Heart right ventricle (tissue), 16 donors: ENCODE measurements around the gene COA1. TPM values are rescaled to one million over a fixed set of nuclear protein-coding genes. Genes with fewer than 3 reads are reported as not detected.

Source experiments
- ATAC-seq, 8 donors: fragments of 200-7000 bp; cut with Tn5 transposase; one replicate each; pipeline ENCODE4 v1.9.1; 2020; ENCODE audit warnings: mild to moderate bottlenecking in 8 of 8, moderate library complexity in 8 of 8, moderate number of reproducible peaks in 1 of 8
- DNase-seq, 2 donors: peaks; one replicate each; pipeline ENCODE4 v3.0.0-alpha.2; 2020
- H3K27ac ChIP-seq, 10 donors: fragments of 200-600 bp; sonication (generic) in 2 of 10; one replicate each; pipeline versions ENCODE4 v1.5.0 to v1.8.0; 2020 to 2022; ENCODE audit warnings: mild to moderate bottlenecking in 3 of 10
- H3K27me3 ChIP-seq, 7 donors: fragments of 200-600 bp; one replicate each; pipeline ENCODE4 v1.8.0; 2021 to 2022; ENCODE audit warnings: mild to moderate bottlenecking in 2 of 7
- H3K36me3 ChIP-seq, 9 donors: fragments of 200-600 bp; sonication (generic) in 1 of 9; one replicate each; pipeline versions ENCODE4 v1.5.0 to v1.8.0; 2020 to 2022; ENCODE audit warnings: mild to moderate bottlenecking in 2 of 9
- H3K4me1 ChIP-seq, 9 donors: fragments of 200-600 bp; sonication (generic) in 1 of 9; one replicate each; pipeline versions ENCODE4 v1.5.0 to v1.8.0; 2020 to 2022; ENCODE audit warnings: mild to moderate bottlenecking in 4 of 9
- H3K4me3 ChIP-seq, 10 donors: fragments of 200-600 bp; sonication (generic) in 2 of 10; one replicate each; pipeline versions ENCODE4 v1.5.0 to v1.8.0; 2020 to 2022; ENCODE audit warnings: mild to moderate bottlenecking in 7 of 10, moderate library complexity in 2 of 10
- H3K9me3 ChIP-seq, 11 donors: fragments of 200-600 bp in 10 of 11; sonication (generic) in 2 of 11; one replicate each; pipeline versions ENCODE4 v1.5.0 to v1.8.0; 2013 to 2022; ENCODE audit warnings: mild to moderate bottlenecking in 2 of 11, control low read depth in 1 of 11, moderate library complexity in 1 of 11
- WGBS, 2 donors: extraction: QIAGEN DNeasy Blood & Tissue Kit; methylation state at CpG; one replicate each; pipeline ENCODE4 v1.1.7; 2013; ENCODE audit warnings: inconsistent platforms in 1 of 2; 5-methylcytosine and 5-hydroxymethylcytosine counted together
- intact Hi-C, 10 donors: fragments of 100-400 bp; cut with DNase I; formaldehyde crosslinking; loops; one replicate each; pipeline versions ENCODE4 v1.11.1 to v1.14.2; 2022
- polyA plus RNA-seq, 2 donors: library from polyadenylated mRNA; stranded (reverse); fragments of 200-250 nt; gene quantifications; one replicate each; pipeline ENCODE4 v1.2.3, GENCODE V29; 2013
- total RNA-seq, 10 donors: library from RNA; stranded (reverse); fragmentation: NEBNext Ultra II Directional in 3 of 10; extraction: Animal tissue kit (Norgen Biotek cat#: 25700) in 3 of 10; gene quantifications; one replicate each; pipeline versions ENCODE4 v1.2.1 to v1.2.4, GENCODE V29; 2021 to 2023
- TF ChIP-seq, protein P1 (sequence below), 9 donors: fragments of 200-600 bp; sonication (generic) in 2 of 9; IDR thresholded peaks; one replicate each; pipeline versions ENCODE4 v1.5.0 to v1.8.0; 2021 to 2022; ENCODE audit warnings: antibody characterized with exemption in 9 of 9, mild to moderate bottlenecking in 5 of 9, moderate library complexity in 1 of 9
- donor health status: Arrhythmogenic right ventricular cardiomyopathy.
- donor health status: ischemic (EF 13 %, LVEDD 7.1; RV severe dilation, severe dysfunction).
- donor health status: healthy with polysubstance abuse.
- donor health status: DM: no; HTN: yes; CAD: no.
- donor health status: DM: no; HTN: no; CAD: no.
- donor health status: ischemic (EF 25% LVEDD 6.9; RV normal size, moderate dysfunction).
- donor health status: ischemic (EF 25% LVEDD 5.7; RV mildly dilated, moderate dysfunction).
- donor health status: healthy.
- donor health status: DM: yes; HTN: yes; CAD: no.
- donor health status: Ischemic cardiomyopathy.
- donor health status: ischemic (EF 35%, LVEDD 5.7; RV mildly dilated, moderate dysfunction).
- donor health status: nonischemic (EF 11% LVEDD 7.7; RV severe dilation, severe dysfunction).
- donor health status: DM: yes; HTN: yes; CAD: no.
- donor health status: PGD.
- donor health status: ischemic (EF 29% LVEDD 5.4; RV normal size, mild dysfunction).
- donor health status: nonischemic (EF 23%, LVEDD 6.1; RV moderate dilation, normal function).

The COA1 gene
- total and polyA plus RNA-seq, 12 donors = 52.1 to 83.3 (median 75.4) TPM

DNA sequence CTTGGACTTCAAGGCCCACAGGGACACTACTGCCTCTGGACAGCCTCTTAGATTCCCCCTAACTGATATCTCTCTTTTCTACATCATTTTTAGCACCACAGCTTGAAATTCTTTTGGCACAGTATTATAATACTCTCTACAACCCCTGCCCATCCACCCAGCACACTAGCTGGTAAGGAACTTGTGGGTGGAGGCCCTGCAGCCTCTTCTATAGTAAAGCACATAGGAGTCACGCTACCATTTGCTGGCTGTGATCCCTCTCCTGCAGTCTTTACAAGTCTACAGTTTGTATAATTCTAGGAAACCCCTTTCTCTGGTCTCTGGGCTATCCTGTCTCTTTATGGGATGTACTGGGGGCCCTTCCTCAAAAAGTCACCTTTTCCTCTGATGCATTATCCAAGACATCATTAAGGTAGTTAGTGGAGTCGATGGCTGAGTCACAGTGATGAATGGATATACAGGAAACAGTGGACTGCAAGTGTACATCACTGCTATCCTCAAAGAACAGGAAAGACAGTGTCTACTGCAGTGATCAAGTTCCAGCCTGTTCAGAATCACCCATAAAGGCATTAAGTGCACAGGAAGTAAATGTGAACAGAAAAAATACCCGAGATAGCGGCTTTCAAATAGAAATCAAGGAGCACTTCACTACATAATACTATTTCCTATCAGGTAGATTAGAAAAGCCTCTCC lies 92.1 kb downstream of the COA1 start:
- 77 to 79% methylated on average over 4 of the region's 4 CpGs for WGBS, 2 donors
- peaks cover 11 to 45% (median 20%) of the 10 kb centered on the region in 9 donors for H3K4me1 ChIP-seq
- ATAC-seq (no peak), DNase-seq (no peak)
- peaks cover 0 to 99% (median 8%) of the 10 kb centered on the region in 9 donors for H3K36me3 ChIP-seq
- no peak overlapping the region for H3K27ac ChIP-seq
- TF ChIP-seq, protein P1, sequence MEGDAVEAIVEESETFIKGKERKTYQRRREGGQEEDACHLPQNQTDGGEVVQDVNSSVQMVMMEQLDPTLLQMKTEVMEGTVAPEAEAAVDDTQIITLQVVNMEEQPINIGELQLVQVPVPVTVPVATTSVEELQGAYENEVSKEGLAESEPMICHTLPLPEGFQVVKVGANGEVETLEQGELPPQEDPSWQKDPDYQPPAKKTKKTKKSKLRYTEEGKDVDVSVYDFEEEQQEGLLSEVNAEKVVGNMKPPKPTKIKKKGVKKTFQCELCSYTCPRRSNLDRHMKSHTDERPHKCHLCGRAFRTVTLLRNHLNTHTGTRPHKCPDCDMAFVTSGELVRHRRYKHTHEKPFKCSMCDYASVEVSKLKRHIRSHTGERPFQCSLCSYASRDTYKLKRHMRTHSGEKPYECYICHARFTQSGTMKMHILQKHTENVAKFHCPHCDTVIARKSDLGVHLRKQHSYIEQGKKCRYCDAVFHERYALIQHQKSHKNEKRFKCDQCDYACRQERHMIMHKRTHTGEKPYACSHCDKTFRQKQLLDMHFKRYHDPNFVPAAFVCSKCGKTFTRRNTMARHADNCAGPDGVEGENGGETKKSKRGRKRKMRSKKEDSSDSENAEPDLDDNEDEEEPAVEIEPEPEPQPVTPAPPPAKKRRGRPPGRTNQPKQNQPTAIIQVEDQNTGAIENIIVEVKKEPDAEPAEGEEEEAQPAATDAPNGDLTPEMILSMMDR (IDR thresholded peaks at IDR 0.05) = no peak
- H3K9me3 ChIP-seq = no peaks in the 10 kb centered on the region
- intact Hi-C loops = loop anchor here in 1 of 10 donors (5.0 kb wide), 1 partner anchor 65 kb away; no protein-coding TSS in a partner anchor
- no peaks in the 10 kb centered on the region for H3K27me3 ChIP-seq
- H3K4me3 ChIP-seq = no peak overlapping the region

DNA sequence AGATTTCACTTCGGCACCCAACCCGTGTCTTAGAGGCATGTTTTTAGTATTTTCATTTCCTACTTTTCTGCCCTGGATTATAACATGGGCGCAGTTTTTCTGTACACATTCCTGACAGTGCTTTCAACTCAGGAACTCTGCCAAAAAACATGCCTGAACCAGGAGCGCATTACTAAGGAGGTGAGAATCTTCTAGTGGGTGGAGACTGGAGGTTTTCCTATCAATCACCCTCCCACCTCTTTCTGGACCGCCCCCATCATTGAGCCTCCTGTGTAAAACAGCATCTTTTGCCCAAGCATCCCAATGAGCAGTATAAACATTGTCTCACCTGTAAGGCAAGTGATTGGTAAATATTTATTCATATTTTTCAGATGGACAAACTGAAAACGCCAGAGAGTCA lies 93.2 kb downstream of the COA1 start:
- DNase-seq (no peak), ATAC-seq (no peak)
- peaks cover 0 to 99% (median 14%) of the 10 kb centered on the region in 9 donors for H3K36me3 ChIP-seq
- intact Hi-C loops = loop anchor here in 1 of 10 donors (5.0 kb wide), 1 partner anchor 66 kb away; no protein-coding TSS in a partner anchor
- H3K27ac ChIP-seq = no peak overlapping the region
- no peak overlapping the region for H3K4me3 ChIP-seq
- peaks cover 11 to 45% (median 20%) of the 10 kb centered on the region in 9 donors for H3K4me1 ChIP-seq
- TF ChIP-seq, protein P1 (IDR thresholded peaks at IDR 0.05) = no peak
- no peaks in the 10 kb centered on the region for H3K27me3 ChIP-seq
- H3K9me3 ChIP-seq = no peaks in the 10 kb centered on the region
- 71 to 75% methylated on average over 6 of the region's 6 CpGs for WGBS, 2 donors

DNA sequence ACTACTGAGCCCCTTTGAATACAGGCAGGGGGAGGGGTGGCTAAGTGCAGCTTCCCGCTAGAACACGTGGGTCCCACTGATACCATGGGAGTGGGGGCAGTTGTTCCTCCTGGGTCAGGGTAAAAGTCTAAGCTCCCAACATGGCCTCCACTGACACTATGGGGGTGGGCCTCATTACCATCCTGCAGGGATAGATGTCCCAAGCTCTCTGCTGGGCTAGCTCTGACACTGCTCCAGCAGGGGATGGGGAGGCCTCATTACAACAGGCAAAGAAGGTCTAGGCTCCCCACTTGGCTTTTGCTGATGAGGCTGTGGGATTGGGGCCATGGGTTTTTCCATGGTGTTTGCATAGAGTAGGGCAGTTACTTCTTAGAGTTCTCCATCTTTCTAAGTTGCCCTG lies 94.9 kb downstream of the COA1 start:
- DNase-seq = no peak
- H3K9me3 ChIP-seq = no peaks in the 10 kb centered on the region
- H3K27ac ChIP-seq = no peak overlapping the region
- intact Hi-C loops = no loop called here
- ATAC-seq = no peak
- 95 to 96% methylated on average over 2 of the region's 2 CpGs for WGBS, 2 donors
- no peak overlapping the region for H3K4me3 ChIP-seq
- H3K4me1 ChIP-seq = peaks cover 2 to 29% (median 5%) of the 10 kb centered on the region in 9 donors
- no peaks in the 10 kb centered on the region for H3K27me3 ChIP-seq
- TF ChIP-seq, protein P1 (IDR thresholded peaks at IDR 0.05) = no peak
- peaks cover 0 to 99% (median 14%) of the 10 kb centered on the region in 9 donors for H3K36me3 ChIP-seq

DNA sequence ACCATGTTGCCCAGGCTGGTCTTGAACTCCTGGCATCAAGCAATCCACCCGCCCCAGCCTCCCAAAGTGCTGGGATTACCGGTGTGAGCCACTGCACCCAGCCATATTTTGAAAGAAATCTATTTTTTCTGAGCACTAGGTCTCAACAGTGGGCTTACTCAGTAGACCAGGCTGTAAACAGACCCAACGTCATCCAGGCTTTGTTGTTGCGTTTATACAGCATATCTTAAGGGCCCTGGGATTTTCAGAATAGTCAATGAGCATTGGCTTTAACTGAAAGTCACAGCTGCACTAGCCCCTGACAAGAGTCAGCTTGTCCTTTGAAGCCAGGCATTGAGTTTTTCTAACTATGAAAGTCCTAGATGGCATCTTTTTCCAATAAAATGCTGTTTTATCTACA lies 96.6 kb downstream of the COA1 start:
- Histone ChIP-seq H3K4me1 (peaks cover 0 to 17% (median 0%) of the 10 kb centered on the region in 9 donors), H3K36me3 (peaks cover 0 to 98% (median 14%) of the 10 kb centered on the region in 9 donors), H3K9me3 (no peaks in the 10 kb centered on the region), H3K27me3 (no peaks in the 10 kb centered on the region), H3K27ac (no peak overlapping the region), H3K4me3 (no peak overlapping the region)
- 94 to 95% methylated on average over 4 of the region's 4 CpGs for WGBS, 2 donors
- ATAC-seq (no peak), DNase-seq (no peak)
- TF ChIP-seq, protein P1 (IDR thresholded peaks at IDR 0.05) = no peak
- intact Hi-C loops = no loop called here
